ENCODE measurements around the gene PON3. TPM values are rescaled to one million over a fixed set of nuclear protein-coding genes. Genes with fewer than 3 reads are reported as not detected.

PON3 gene
- total and polyA plus RNA-seq, 2 of the 13 experiments (the other 11 are each of a cell fraction or from before 2014, with no cell fraction given) = 23.6 to 37.8 TPM

- TF ChIP-seq HMGXB3 (CRISPR knock-in tag; IDR thresholded peaks at IDR 0.05; ENCODE audit: borderline replicate concordance) = no peak
- no peak for TF ChIP-seq GTF2F1 (IDR thresholded peaks at IDR 0.05; ENCODE audit: low read length)
- TF ChIP-seq SSRP1 (CRISPR knock-in tag; IDR thresholded peaks at IDR 0.05) = no peak
- TF ChIP-seq EED (CRISPR knock-in tag; IDR thresholded peaks at IDR 0.05) = no peak
- TF ChIP-seq POLR2AphosphoS5 (IDR thresholded peaks at IDR 0.05; ENCODE audit: low read depth, low read length) = peak; percentile 62
- TF ChIP-seq ZNF205 (CRISPR knock-in tag; IDR thresholded peaks at IDR 0.05) = 0 out of 2 replicates have a peak, but pooled peaks have one; percentile 6
- TF ChIP-seq ASH2L (IDR thresholded peaks at IDR 0.05; ENCODE audit: insufficient read length, low read depth, low read length) = no peak
- TF ChIP-seq SAFB2 (CRISPR knock-in tag; IDR thresholded peaks at IDR 0.05; ENCODE audit: borderline replicate concordance, low read depth) = no peak
- no peak for TF ChIP-seq SALL2 (CRISPR knock-in tag; IDR thresholded peaks at IDR 0.05)
- TF ChIP-seq GATAD2A (CRISPR knock-in tag; IDR thresholded peaks at IDR 0.05) = peak; percentile 84
- no peak for TF ChIP-seq ZBTB8A (CRISPR knock-in tag; IDR thresholded peaks at IDR 0.05; ENCODE audit: borderline replicate concordance, low read depth)
- peak; percentile 63 for TF ChIP-seq ZKSCAN8 (CRISPR knock-in tag; IDR thresholded peaks at IDR 0.05; ENCODE audit: borderline replicate concordance)
- TF ChIP-seq, protein P1, sequence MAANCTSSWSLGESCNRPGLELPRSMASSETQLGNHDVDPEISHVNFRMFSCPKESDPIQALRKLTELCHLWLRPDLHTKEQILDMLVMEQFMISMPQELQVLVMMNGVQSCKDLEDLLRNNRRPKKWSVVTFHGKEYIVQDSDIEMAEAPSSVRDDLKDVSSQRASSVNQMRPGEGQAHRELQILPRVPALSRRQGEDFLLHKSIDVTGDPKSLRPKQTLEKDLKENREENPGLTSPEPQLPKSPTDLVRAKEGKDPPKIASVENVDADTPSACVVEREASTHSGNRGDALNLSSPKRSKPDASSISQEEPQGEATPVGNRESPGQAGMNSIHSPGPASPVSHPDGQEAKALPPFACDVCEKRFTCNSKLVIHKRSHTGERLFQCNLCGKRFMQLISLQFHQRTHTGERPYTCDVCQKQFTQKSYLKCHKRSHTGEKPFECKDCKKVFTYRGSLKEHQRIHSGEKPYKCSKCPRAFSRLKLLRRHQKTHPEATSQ (CRISPR knock-in tag; IDR thresholded peaks at IDR 0.05; ENCODE audit: borderline replicate concordance) = no peak
- no peak for TF ChIP-seq ZNF674 (CRISPR knock-in tag; IDR thresholded peaks at IDR 0.05; ENCODE audit: low read depth)
- no peak for TF ChIP-seq CBX1 (IDR thresholded peaks at IDR 0.05; ENCODE audit: low read depth)
- TF ChIP-seq ZBTB38 (CRISPR knock-in tag; IDR thresholded peaks at IDR 0.05) = no peak
- no peak for TF ChIP-seq ZBTB43 (CRISPR knock-in tag; conservative IDR thresholded peaks at IDR 0.05)
- no peak for TF ChIP-seq ZSCAN30 (CRISPR knock-in tag; IDR thresholded peaks at IDR 0.05)
- TF ChIP-seq ZNF431 (CRISPR knock-in tag; IDR thresholded peaks at IDR 0.05; ENCODE audit: borderline replicate concordance, low read depth) = no peak
- peak; percentile 79 for TF ChIP-seq NCOA2 (CRISPR knock-in tag; IDR thresholded peaks at IDR 0.05)
- no peak for TF ChIP-seq KAT7 (CRISPR knock-in tag; IDR thresholded peaks at IDR 0.05; ENCODE audit: borderline replicate concordance)
- no peak for TF ChIP-seq KLF9 (CRISPR knock-in tag; IDR thresholded peaks at IDR 0.05; ENCODE audit: low read depth)
- TF ChIP-seq CHD2 (IDR thresholded peaks at IDR 0.05; ENCODE audit: low read depth, low read length) = no peak
- no peak for TF ChIP-seq SIN3B (IDR thresholded peaks at IDR 0.05; ENCODE audit: low read length)
These were observed 45.1 kb upstream of the PON3 start (continued) for GRCh38 chr7:95441042-95441823.

Data from HepG2 (cell line).